Fibroblast of lung (primary cell): ENCODE measurements around the gene PSME3. TPM values are rescaled to one million over a fixed set of nuclear protein-coding genes. Genes with fewer than 3 reads are reported as not detected.

Source experiments
- DNase-seq, 2 donors: peaks; one replicate each; pipeline versions ENCODE4 v3.0.0 to v3.0.0-alpha.2; 2010; ENCODE audit warnings: low read depth in 2 of 2
- H2AFZ ChIP-seq: 2 replicates; pipeline ENCODE4 v1.5.1; 2012; ENCODE audit warnings: low read length, control low read depth, inconsistent platforms
- H3K27ac ChIP-seq: 2 replicates; pipeline ENCODE4 v1.5.1; 2011; ENCODE audit warnings: low read length, control low read depth; ENCODE audit not compliant: insufficient read depth
- H3K27me3 ChIP-seq: 2 replicates; pipeline ENCODE4 v1.5.1; 2011; ENCODE audit warnings: mild to moderate bottlenecking, low read length; ENCODE audit not compliant: control insufficient read depth, insufficient read depth
- H3K36me3 ChIP-seq: 2 replicates; pipeline ENCODE4 v1.5.1; 2011; ENCODE audit warnings: low read length; ENCODE audit not compliant: control insufficient read depth, insufficient read depth
- H3K4me1 ChIP-seq: 2 replicates; pipeline ENCODE4 v1.5.1; 2011; ENCODE audit warnings: low read length; ENCODE audit not compliant: control insufficient read depth, insufficient read depth; ENCODE audit errors: extremely low read depth
- H3K4me2 ChIP-seq: 2 replicates; pipeline ENCODE4 v1.5.1; 2011; ENCODE audit warnings: low read length, control low read depth; ENCODE audit not compliant: insufficient read depth; ENCODE audit errors: extremely low read depth
- H3K4me3 ChIP-seq, 4 experiments: fragments of 200-600 bp in 1 of 4; sonication (generic) in 1 of 4; replicated peaks in 1 of 4; 2 replicates each; pipeline ENCODE4 v1.5.1; 2011 to 2016; ENCODE audit warnings: low read length in 4 of 4, low read depth in 3 of 4, mild to moderate bottlenecking in 3 of 4, control low read depth in 2 of 4, inconsistent platforms in 1 of 4, mixed read lengths in 1 of 4; ENCODE audit not compliant: insufficient read depth in 1 of 4; ENCODE audit errors: control extremely low read depth in 1 of 4
- H3K79me2 ChIP-seq: 2 replicates; pipeline ENCODE4 v1.5.1; 2012; ENCODE audit warnings: mild to moderate bottlenecking, low read length, inconsistent platforms; ENCODE audit not compliant: control insufficient read depth, insufficient read depth
- H3K9ac ChIP-seq: 2 replicates; pipeline ENCODE4 v1.5.1; 2011; ENCODE audit warnings: mild to moderate bottlenecking, low read length, control low read depth; ENCODE audit not compliant: insufficient read depth
- H3K9me3 ChIP-seq: 2 replicates; pipeline ENCODE4 v1.5.1; 2012; ENCODE audit warnings: low read depth, low read length; ENCODE audit not compliant: control insufficient read depth, insufficient read depth
- H4K20me1 ChIP-seq: 2 replicates; pipeline ENCODE4 v1.5.1; 2011; ENCODE audit warnings: low read length; ENCODE audit not compliant: control insufficient read depth, insufficient read depth; ENCODE audit errors: extremely low read depth
- CTCF ChIP-seq, 2 donors: IDR thresholded peaks in 1 of 2; conservative IDR thresholded peaks in 1 of 2; 1 replicate in 1 of 2; 2 replicates in 1 of 2; pipeline ENCODE4 v1.5.1; 2011 to 2012; ENCODE audit warnings: low read length in 2 of 2, control low read depth in 1 of 2, inconsistent platforms in 1 of 2, low read depth in 1 of 2, mild to moderate bottlenecking in 1 of 2
- EZH2 ChIP-seq: IDR thresholded peaks from 2 replicates; pipeline ENCODE4 v1.5.1; 2012; ENCODE audit warnings: low read length, control low read depth, mild to moderate bottlenecking; ENCODE audit errors: missing control alignments
- polyA plus RNA-seq, 2 donors: library from polyadenylated mRNA; depleted of rRNA in 1 of 2; stranded (reverse) in 1 of 2; unstranded in 1 of 2; fragments of >200 nt; gene quantifications; 2 replicates each; pipeline ENCODE4 v1.2.1, GENCODE V29; 2011 to 2012; ENCODE audit warnings: missing spikeins in 1 of 2
- total RNA-seq: library from RNA; depleted of rRNA; stranded (reverse); fragments of >200 nt; gene quantifications from 2 replicates; pipeline ENCODE4 v1.2.1, GENCODE V29; 2014

Gene PSME3
- total and polyA plus RNA-seq, 2 donors (not counting 1 experiment from before 2014, with no cell fraction given), result 50.7 to 133 TPM

GRCh38 chr17:42857389-42857788 is 24.2 kb downstream of the PSME3 start:
- Histone ChIP-seq H3K9ac (no peak overlapping the region), H3K79me2 (no peaks in the 10 kb centered on the region), H3K27ac (no peak overlapping the region), H3K4me3 (no peak overlapping the region), H3K27me3 (peaks cover 6% of the 10 kb centered on the region), H4K20me1 (no peaks in the 10 kb centered on the region), H3K4me1 (no peaks in the 10 kb centered on the region), H2AFZ (no peak overlapping the region), H3K9me3 (no peaks in the 10 kb centered on the region), H3K36me3 (no peaks in the 10 kb centered on the region), H3K4me2 (no peak overlapping the region)
- TF ChIP-seq CTCF (conservative IDR thresholded peaks at IDR 0.05 in 1 of 2, IDR thresholded peaks at IDR 0.05 in 1 of 2; ENCODE audit: low read depth in 1 of 2, low read length in 2 of 2) (no peak), EZH2 (no peak)
- DNase-seq, result no peak

GRCh38 chr17:42865638-42866094 is 32.5 kb downstream of the PSME3 start:
- Histone ChIP-seq H2AFZ (no peak overlapping the region), H3K27ac (no peak overlapping the region), H3K4me1 (peaks cover 4% of the 10 kb centered on the region), H3K4me2 (no peak overlapping the region), H3K27me3 (no peaks in the 10 kb centered on the region), H3K9me3 (no peaks in the 10 kb centered on the region), H3K79me2 (no peaks in the 10 kb centered on the region), H3K9ac (no peak overlapping the region), H4K20me1 (no peaks in the 10 kb centered on the region), H3K4me3 (no peak overlapping the region), H3K36me3 (no peaks in the 10 kb centered on the region)
- DNase-seq, result no peak
- no peak for TF ChIP-seq EZH2
- no peak for TF ChIP-seq CTCF (conservative IDR thresholded peaks at IDR 0.05 in 1 of 2, IDR thresholded peaks at IDR 0.05 in 1 of 2; ENCODE audit: low read depth in 1 of 2, low read length in 2 of 2)

GRCh38 chr17:42866216-42866615 is 33.0 kb downstream of the PSME3 start:
- peaks cover 4% of the 10 kb centered on the region for H3K4me1 ChIP-seq
- no peaks in the 10 kb centered on the region for H3K36me3 ChIP-seq
- no peaks in the 10 kb centered on the region for H4K20me1 ChIP-seq
- H3K4me2 ChIP-seq, result no peak overlapping the region
- no peak overlapping the region for H3K9ac ChIP-seq
- no peak for DNase-seq
- H3K27ac ChIP-seq, result no peak overlapping the region
- no peaks in the 10 kb centered on the region for H3K27me3 ChIP-seq
- no peak for TF ChIP-seq CTCF (conservative IDR thresholded peaks at IDR 0.05 in 1 of 2, IDR thresholded peaks at IDR 0.05 in 1 of 2; ENCODE audit: low read depth in 1 of 2, low read length in 2 of 2)
- TF ChIP-seq EZH2, result no peak
- H3K4me3 ChIP-seq, result no peak overlapping the region
- no peak overlapping the region for H2AFZ ChIP-seq
- H3K79me2 ChIP-seq, result no peaks in the 10 kb centered on the region
- no peaks in the 10 kb centered on the region for H3K9me3 ChIP-seq
